AG09309 (cell line): Measurements from ENCODE around the gene BCDIN3D.

Source experiments
- DNase-seq: peaks from one replicate; pipeline ENCODE4 v3.0.0-alpha.2; 2010; ENCODE audit warnings: low read depth
- H3K4me3 ChIP-seq: 2 replicates; pipeline ENCODE4 v1.5.1; 2011; ENCODE audit warnings: mild to moderate bottlenecking, low read depth, low read length, moderate library complexity; ENCODE audit not compliant: control insufficient read depth
- CTCF ChIP-seq: IDR thresholded peaks from 2 replicates; pipeline ENCODE4 v1.5.1; 2011; ENCODE audit warnings: mild to moderate bottlenecking, low read depth, low read length, inconsistent platforms; ENCODE audit not compliant: insufficient read depth, control insufficient read depth; ENCODE audit errors: missing control alignments

BCDIN3D gene

GRCh38 chr12:49818241-49818895, 24.5 kb downstream of the BCDIN3D start:
- H3K4me3 ChIP-seq: no peak overlapping the region
- no peak for TF ChIP-seq CTCF
- no peak for DNase-seq

GRCh38 chr12:49813131-49813530, 29.8 kb downstream of the BCDIN3D start:
- no peak for DNase-seq

DNA sequence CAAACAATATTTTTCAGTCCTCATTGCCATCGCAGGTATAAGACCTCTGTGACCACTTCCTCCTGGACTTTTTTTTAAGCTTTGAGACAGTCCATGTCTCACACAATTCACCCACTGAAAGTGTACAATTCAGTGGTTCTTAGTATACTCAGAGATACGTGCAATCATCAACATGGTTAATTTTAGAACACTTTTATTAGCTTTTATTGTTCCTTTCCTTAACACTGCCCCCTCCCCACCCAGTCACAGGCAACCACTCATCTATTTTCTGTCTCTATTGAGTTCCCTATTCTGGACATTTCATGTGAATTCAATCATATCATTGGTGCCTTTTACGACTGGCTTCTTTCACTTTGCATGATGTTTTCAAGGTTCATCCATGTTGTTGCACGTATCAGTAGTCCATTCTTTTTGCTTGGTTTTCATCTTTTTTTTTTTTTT, 30.9 kb downstream of the BCDIN3D start:
- H3K4me3 ChIP-seq: no peak overlapping the region
- no peak for TF ChIP-seq CTCF
- no peak for DNase-seq

More at GRCh38 chr12:49813131-49813530, 29.8 kb downstream of the BCDIN3D start:
- no peak overlapping the region for H3K4me3 ChIP-seq
- TF ChIP-seq CTCF: no peak

DNA sequence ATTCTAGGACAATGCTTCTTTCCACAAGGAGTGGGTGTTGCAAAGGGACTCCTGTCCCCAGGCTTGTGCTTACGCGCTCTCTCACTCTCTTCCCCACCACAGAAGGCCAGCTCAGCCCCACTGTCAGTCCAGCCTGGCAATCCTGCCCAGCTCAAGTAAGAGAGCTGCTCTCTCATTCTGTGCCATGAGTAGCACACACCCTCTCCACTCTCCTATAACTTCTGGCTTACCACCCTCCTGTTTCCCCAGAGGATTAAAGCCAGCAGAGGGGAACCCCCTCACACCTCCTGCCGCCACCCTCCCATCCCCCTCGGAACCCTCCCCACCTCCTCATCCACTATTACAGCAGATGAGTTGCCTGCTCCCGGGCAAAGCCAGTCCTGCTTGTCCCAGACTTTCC, 31.8 kb downstream of the BCDIN3D start:
- no peak for TF ChIP-seq CTCF
- no peak for DNase-seq
- no peak overlapping the region for H3K4me3 ChIP-seq

DNA sequence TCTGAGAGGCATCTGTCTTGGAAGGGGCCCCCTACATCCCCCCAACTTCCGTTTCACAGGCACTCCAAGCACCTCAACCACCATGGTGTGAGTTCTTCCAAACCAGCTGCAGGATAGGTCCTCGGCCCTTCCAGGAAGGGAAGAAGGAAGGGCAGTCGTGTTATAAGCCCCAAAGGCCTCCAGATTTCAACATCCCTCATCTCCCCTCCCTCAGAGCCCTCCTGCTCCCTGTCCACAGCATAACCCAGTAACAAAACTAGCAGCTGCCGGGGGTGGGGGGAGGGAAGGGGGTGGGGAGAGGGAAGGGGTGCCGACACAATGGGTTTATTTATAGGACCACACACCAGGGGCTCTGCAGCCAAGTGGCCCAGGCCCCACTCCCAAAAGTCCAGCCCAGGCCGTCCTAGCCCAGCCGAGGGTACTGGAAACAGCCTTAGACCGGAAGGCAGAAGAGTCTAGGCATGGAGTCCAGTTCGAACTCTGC, 33.0 kb downstream of the BCDIN3D start:
- H3K4me3 ChIP-seq: no peak overlapping the region
- no peak for TF ChIP-seq CTCF
- DNase-seq: no peak

GRCh38 chr12:49809381-49809905, 33.5 kb downstream of the BCDIN3D start:
- no peak for TF ChIP-seq CTCF
- no peak for DNase-seq
- H3K4me3 ChIP-seq: no peak overlapping the region
